Activated CD4-positive, CD25-positive, alpha-beta regulatory T cell (primary cell): ENCODE results near the gene SFN.
"Not testable (repeated sequence)": the region's sequence is repeated elsewhere in the genome, so short reads cannot be mapped to it uniquely, and the experiment has no call there.

Source experiments
- DNase-seq, 4 experiments: peaks; one replicate each; lab custom pipeline; 2025; lab: John Stamatoyannopoulos, UW

The SFN gene

DNA sequence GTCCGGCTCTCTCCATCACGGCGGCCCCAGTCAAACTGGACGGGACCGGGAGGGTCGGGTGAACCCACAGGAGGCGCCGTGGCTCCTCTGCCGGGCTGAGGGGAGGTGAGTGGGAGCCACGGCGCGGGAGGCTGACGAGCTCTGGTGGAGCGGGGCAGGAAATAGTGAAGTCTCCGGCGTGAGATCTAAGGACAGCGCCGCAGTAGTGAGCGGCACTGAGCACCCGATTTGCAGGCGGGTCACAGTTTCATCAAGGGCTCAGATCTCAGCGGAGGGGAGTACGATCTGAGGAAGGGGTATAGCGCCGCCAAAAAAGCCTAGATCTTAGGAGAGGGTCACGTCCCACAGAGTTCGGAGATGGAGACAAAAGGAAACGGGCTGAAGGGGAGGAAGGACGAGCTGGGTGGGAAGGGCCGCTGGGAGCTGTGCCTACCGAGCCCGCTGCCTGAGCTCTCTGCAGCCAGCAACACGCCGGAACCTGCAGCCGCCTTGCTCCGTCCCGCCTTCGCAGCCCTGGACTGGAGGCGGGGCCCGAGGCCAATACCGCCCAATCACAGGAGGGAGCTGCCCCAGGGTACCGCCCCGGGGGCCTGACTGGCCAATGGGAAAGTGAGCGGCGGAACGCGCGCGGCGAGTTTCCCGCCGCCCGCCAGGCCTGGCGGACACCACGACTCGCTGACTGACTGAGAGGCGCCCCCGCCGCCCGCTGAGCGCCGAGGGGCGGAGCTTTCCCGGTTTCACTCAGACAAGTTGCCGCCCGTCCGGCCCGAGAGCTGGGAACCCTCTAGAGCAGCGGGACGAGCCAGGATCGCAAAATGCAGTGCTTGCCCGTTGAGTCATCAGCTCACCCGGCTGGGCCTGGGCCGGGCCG, 1.9 kb downstream of the SFN start:
- peak; percentile 87 to 90 (median 89) for DNase-seq

DNA sequence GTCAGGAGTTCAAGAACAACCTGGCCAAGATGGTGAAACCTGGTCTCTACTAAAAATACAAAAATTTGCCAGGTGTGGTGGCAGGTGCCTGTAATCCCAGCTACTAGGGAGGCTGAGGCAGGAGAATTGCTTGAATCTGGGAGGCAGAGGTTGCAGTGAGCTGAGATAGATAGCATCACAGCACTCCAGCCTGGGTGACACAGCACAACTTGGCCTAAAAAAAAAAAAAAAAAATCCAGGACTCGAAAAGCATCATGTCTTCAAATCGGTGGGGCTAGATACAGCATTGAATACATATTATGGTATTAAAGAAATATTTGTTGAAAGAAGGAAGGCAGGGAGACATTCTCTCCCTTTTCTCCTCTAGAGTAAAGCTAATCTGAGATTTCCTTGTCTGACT, 10.1 kb downstream of the SFN start:
- not testable (repeated sequence) for DNase-seq

DNA sequence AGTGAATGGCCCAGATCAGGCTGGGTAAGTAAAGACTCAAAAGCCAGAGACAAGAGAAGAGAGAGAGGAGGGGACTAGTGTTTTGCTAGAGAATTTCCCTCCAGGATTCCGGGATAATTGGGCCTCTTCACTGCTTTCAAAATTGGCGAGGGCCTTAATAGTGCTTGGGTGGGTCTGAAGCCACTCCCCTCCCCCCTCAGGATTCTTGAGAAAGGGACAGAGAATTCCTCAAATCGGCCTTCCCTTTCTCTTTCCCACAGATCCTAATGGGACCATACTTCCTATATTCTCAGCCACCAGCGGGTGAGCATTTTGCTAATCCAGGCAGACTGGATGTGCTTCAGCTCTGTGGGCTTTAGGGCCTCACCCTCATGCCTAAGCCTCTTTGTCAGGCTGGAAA, 11.9 kb downstream of the SFN start:
- no peak for DNase-seq

DNA sequence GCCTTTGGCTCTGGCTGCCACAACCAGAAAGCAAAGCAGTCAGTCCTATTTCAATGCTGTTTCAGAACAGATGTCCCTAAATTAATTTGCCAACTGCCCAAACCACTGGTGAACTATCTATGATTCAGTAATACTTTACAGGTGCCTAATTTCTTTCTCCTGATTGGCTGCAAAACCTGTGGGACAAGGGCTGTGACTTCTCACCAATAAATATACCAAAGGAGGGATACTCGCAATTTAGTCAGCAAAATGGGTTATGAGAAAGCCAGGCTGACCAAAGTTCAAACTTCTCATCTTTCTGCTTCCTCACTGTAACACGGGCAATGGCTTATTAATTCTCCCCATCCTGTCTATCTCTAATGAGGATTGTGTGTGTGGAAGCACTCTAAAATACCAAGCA, 14.4 kb downstream of the SFN start:
- DNase-seq, result no peak

DNA sequence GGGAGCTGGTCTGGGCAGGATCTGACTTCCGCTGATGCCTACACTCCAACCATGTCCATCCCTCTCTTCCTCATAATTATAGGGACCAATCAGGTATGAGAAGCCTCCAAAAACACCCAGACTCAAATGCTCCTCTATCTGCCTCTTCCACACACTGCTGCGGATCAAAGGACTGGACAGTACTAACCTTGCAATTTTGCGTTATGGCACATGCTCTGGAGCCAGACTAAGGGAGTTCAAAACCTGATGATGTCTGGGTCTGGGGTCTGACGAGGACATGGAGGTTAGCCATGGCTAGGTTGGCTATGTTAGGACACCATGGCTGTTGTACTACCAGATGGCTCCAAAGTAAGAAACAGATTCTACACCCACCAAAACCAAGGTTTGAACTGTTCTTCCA, 16.8 kb downstream of the SFN start:
- no peak for DNase-seq

DNA sequence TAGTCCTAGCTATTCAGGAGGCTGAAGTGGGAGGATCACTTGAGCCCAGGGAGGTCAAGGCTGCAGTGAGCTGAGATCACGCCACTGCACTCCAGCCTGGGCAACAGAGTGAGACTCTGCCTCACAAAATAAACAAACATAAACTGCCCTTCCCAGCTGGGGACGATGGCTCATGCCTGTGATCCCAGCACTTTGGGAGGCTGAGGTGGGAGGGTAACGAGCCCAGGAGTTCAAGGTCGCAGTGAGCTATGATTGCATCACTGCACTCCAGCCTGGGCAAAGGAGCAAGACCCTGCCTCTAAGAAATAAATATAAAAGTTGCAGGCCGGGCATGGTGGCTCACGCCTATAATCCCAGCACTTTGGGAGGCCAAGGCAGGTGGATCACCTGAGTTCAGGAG, 18.7 kb downstream of the SFN start:
- not testable (repeated sequence) for DNase-seq

DNA sequence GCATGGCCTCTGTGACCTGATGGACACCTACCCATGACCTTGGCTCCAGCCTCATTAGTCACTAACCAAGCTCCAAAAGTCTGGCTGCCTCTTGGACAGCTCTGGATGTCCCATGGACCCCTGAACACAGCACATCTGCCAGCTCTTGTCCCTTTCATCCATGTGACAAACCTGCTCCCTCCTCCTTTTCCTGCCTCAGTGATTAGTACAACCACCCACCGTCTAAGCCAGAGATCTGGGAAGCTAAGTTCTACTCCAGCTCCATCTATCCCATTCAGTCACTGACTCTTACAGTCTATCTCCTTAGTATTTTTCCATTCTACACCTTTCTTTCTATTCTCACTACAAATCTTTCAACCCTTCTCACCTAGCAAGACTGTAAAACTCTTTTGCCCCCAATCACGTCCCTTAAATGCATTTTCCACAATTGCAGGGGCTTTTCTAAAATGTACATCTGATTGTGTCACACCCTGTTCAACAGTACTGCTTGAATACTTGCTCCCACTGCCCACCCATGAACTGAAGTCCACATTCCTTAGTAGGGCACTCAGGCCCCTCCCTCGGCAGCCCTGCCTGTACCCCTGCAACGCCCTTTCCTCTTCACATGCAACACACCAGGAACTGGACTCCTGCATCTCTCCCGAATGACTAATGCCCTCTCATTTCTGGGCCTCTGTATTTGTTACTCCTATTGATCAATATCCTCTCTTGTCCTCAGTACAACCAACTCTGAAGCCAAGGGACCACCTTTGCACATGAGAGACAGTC, 19.9 kb downstream of the SFN start:
- no peak for DNase-seq

DNA sequence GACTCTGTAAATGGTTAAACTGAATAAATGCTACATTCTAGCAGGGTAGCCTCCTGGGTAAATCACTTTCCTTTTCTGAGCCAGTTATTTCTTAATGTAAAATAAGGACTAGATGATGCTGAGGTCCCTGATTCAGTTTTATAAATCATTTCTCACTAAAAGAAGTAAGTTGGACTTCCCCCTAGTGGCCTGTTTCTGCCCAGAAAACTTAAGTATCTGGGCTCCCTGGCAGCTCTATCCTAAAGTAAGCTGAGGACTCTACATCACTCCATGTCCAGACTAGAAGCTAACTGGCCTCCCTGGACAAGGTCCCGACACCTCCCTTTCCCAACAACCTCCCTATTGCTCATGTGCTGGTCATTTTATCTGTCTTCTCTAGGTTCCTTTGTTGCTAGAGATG, 24.2 kb downstream of the SFN start:
- DNase-seq, result no peak

DNA sequence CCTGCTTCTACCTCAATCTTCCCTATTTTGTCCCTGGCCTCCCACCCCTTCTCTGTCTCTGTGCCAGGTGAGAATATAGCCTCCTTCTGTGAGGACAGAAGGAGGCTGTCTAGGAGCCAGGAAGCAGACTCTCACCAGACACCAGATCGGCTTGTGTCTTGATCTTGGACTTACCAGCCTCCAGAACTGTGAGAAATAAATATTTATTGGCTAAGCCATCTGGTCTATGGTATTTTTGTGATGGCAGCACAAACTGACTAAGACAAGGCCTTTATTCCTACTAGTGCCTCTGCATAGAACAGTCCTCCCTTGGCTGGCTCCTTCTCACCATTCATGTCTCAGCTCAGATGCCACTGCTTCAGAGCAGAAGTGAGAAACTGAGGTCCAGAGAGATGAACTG, 25.3 kb downstream of the SFN start:
- no peak for DNase-seq

DNA sequence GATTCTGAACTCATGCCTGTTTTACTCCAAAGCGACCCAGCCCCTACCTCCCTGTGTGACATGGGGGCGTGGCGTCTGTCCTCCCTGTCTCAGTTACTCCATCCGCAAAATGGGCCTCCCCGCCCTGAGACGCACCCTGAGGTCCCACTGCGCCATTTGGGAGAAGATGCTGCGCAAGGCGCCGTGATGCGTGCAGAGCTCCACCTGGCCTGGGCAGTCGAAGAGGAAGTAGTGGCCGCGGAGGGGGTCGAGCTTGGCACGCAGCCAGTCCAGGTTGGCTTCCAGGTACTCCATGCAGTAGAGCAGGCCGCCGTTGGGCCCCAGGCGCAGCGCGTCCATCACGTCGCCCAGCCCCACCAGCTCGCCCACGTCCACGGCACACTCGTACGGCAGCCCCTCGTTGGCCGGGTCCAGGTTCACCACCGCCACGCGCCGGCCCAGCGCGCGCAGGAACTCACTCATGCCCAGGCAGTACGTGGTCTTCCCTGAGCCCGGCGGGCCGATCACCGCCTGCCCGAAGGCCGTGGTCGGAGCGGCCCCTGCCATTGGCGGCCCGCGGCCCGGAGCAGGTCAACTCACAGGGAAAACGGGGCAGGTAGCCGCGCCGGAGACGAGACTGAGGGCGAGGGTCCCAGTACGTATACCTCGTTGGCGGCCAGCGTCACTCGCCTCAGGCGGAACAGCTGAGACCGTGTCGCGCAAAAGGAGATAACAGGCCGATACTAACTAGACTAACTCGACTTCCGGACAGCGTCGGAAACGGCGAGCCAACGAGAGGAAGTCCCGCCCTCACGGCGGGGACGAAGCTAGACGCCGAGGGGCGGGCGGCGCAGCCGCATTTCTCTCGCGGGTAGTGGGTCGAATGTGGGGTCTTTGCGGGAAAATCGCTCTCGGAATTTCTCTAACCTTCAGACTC, 26.9 kb downstream of the SFN start, which contains the start of gene GPN2:
Gene GPN2 (minus strand): TSS at position 733 of the 916 bp plus-strand sequence. CDS start 187 bp downstream, at position 546.
- peak; percentile 47 to 64 (median 58) for DNase-seq

DNA sequence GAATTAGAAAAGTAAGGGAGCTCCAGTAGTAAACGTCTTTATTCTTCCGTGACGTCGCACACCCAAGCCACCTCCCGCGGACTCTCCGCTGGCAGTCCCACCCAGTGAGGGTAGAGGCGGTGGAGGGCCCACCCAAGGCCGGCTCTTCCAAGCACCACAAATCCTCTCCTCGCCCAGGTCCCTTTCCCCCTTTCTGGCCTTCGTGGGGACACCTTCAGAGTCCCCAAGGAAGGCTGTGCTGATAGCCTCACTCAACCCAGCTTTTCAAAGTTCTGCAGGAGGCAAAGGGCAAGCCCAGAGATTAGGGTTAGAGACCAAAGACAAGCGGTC, 27.5 kb downstream of the SFN start:
- no peak for DNase-seq

DNA sequence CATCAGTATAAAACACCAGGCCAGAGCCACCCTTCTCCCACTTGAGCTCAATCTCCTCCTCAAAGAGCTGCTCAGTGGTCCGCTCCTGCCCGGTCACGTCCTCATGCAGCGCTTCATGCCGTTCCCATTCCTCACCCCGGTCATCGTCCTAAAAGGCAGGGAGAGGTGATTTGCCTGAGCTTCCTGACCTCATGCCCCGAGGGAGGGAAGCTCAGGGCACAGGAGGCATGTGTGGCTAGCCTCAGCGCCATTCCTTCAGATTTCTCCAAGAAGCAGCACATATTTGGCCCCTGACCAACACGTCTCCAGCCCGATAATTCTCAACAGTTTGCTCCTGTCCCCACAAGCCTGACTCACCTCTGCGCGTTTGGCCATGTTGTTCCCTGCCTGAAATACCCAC, 31.3 kb downstream of the SFN start:
- DNase-seq, result no peak

DNA sequence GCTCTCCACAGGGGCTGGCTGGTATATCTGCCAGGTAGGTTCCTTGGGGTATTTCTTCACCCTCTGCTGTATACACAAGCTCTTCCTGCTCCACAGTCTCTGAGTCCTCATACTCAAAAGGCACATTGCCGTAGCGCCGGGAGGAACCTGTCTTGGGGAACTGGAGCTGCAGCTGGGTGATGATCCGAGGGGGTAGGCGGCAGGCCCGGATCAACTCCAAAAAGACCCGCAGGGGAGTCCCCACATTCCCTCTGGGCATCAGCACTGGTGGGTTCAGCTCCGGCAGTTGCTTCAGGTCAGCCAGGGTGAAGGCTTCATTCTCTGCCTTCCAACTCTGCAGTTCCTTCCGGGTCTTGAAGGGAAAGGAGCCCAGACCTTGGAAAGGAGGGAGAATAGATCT, 34.4 kb downstream of the SFN start:
- DNase-seq, result no peak

DNA sequence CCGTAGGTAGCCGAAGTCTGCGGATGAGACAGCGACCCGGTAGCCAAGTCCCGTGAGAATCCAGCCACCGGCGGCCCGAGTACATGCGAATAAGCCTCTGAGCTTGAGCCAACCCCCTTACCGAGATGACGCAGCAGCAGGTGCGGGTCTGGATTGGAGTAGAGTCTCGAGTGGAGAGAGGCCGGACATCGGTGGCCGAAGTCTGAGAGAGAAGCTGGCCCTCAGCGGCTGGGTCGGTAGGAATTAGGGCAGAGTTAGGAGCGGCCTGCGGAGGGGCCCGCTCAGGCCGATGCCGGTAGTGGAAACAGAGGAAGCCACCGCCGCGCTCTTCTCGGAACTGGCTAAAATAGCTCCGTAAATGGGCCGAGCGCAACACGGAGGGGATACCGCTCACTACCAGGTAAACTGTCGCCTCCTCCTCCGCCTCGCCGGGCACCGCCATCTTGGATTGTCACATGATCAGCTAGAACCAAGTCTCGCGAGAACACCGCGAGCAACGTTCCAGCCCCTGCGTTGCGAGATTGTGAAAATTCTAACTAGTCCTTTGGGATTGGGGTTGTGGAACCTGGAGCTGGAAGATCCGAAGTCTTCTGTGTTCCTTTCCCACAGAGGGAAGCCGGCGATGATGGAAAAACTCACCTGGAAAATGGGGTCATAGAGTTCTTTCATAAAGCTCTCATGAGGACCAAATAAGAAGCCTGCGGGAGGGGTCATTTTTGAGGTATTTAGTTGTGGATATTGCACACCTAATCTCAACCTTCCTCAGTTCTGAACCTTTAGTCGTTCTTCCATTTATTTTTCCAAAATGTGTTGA, 37.3 kb downstream of the SFN start, which contains the start of gene GPATCH3:
Gene GPATCH3 (minus strand): TSS at position 467 of the 814 bp plus-strand sequence. CDS start 25 bp downstream, at position 442.
- DNase-seq, result peak; percentile 75 to 80 (median 76)

DNA sequence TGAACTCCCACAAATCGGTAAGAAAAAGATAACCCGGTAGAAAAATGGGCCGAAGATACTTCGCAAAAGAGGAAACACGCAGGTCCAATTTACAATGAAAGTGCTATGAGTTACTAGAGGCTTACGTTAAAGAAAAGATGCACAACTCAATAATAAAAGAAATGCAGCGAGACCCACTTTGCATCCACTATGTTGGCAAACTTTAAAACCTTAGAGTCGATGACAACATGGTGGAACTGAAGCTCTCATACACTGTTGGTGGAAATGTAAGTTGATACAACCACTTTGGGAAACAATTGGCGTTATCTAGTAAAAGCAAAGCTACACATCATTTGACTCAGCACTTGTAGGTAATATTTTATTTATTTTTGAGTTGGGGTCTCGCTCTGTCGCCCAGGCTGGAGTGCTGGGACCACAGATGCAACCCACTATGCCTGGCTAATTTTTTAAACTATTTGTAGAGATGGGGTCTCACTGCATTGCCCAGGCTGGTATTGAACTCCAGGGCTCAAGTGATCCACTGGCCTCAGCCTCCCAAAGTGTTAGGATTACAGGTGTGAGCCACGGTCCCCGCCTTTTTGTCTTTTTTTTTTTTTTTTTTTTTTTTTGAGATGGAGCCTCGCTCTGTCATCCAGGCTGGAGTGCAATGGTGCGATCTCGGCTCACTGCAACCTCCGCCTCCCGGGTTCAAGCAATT, 38.0 kb downstream of the SFN start:
- DNase-seq, result no peak

DNA sequence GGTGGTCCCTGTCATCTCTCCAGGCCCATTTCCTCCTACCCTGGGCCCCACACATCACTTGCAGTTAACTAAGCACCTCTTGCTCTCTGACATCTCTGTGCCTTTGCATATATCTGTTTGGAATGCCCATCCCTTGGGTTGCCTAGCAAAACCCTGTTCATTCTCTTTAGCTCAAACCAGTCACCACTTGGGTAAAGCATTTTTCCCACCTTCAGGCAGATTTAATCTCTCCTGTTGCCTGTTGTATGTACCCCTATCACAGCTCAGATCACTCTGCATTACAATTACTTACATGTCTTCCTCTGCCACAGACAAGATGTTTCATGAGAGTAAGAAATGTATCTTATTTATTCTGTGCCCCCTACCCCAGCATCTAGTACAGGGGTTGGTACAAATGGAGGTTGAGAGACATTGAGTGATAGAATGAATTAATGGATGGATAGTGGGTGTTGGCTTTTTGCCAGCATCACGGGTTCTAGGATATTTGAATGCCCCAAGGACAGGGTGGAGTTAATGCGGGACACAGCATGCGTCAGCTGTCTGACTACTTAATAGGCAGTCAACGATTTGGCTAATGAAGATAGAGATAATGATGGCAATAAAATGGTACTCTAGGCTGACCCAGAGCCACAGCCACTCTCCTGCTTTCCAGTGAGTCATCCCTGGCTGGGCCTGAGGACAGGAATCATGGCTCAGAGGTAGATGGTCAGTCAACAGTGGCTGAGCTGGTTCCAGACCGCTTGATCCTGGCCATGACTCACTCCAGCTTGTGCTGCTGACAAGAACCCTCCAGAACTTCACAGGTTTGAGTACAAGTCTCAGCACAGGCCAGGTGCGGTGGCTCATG, 44.3 kb downstream of the SFN start:
- DNase-seq, result no peak

DNA sequence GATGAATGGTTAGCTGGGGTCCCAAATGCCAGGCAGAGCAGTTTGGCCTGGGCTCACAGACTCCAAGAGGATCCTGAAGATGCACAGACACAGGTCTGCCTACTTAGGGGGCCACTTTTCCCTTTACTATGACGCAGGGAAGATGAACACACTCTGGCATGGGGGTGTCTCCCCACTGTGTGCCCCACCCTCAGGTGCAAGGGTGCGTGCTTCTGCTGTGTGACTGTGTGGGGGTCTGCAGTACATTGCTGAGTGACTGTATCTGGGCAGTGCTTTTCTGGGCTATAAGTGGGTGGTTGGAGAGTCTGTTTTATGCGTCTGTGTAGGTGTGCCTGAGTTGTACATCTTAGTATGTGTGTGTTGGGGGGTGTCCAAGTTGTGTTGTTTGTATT, 47.0 kb downstream of the SFN start:
- DNase-seq, result no peak

DNA sequence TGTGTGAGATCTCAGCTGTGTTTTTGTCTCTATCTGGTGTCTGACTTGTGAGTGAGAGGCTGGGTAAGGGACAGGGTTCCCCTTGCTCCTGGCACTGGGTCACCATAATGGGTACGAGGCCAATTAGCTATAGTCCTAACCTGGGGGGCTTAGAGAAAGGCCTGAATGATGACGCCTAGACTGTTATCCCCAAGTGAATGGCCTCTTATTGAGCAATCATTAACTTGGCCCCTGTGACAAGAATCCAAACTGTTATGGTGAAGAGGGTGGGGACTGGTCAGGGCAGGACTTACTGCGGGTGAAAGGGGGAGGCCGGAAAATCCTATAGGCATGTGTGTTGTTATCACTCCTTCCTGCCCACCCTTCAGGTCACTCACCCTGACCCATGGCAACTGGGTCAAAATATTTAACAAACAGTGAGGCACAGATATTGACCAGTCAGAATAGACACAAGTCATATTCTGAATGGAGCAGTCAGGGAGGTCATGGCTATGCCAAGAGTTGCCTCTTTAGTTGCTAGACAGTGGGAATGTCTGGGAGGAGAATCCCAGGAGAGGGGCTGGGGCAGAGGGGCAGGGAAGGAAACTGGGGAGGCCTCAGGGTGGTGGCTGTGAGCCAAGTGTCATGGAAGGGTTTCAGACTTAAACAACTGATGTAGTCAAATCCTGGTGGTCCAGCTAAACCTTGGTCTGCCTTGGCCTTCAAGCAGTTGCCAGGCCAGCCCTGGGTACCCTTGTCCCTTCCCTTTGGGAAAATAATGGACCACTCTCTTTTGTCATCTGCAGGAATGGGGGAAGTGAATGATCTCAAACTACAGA, 47.6 kb downstream of the SFN start:
- no peak for DNase-seq
